ENCODE measurements around the gene BIRC7. TPM values are rescaled to one million over a fixed set of nuclear protein-coding genes. Genes with fewer than 3 reads are reported as not detected.

BIRC7 gene
- total RNA-seq, 1 experiment from 2014 or later, result 0.17 TPM

DNA sequence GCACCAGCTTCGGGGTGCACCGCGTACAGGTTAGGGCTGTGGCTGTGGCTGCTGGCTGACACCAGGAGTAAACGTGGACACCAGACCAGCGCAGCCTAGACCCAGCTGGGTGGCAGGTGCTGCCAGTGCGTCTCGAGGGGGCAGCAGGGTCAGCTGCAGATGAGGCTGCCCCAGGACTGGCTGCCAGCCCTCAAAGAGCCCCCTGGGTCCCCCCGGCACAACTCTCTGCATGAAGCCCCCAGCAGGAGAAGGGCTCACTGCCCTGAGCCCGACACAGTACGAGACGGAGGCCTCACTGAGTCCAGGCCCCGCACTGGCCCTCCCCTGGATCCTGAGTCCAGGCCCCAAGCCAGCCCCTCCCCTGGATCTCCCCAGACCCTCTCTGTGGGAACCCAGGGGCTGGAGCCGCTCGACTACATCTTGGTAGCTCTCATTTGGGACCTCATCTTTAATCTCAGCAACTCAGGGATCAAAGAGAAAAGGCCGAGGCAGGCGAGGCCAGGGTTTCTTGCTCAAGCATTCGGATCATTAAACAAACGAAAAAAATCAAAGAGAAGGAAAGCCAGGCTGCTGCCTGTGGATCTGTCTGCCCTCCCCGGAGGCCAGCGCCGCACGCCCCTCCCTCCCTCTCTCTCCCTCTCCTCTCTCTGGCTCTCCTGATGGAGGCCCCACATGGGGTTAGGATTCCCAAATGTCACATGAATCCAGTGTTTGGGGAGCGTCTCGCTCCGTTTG lies 25.5 kb downstream of the BIRC7 start (continued):
- TF ChIP-seq USF2 (CRISPR knock-in tag; IDR thresholded peaks at IDR 0.05), result no peak

GRCh38 chr20:63261795-63262528 lies 26.3 kb downstream of the BIRC7 start:
- Mint-ChIP-seq H3K27ac (no peak overlapping the region), H3K4me3 (no peak overlapping the region), H3K27me3 (ENCODE audit: low read depth) (peaks cover 3% of the 10 kb centered on the region), H3K4me1 (peaks cover 6% of the 10 kb centered on the region), H3K9me3 (no peaks in the 10 kb centered on the region), H3K36me3 (no peaks in the 10 kb centered on the region)
- ChIA-PET CTCF (interaction anchor here (1.5 kb wide), 1 partner anchor 10 kb away, joined by 5 read pairs; no protein-coding TSS in a partner anchor), POLR2A (no interaction called here)
- no peak for ATAC-seq
- TF ChIP-seq ZNF121 (CRISPR knock-in tag; IDR thresholded peaks at IDR 0.05) (no peak), STAT6 (CRISPR knock-in tag; conservative IDR thresholded peaks at IDR 0.05; ENCODE audit: low read depth) (no peak), ZNF263 (CRISPR knock-in tag; IDR thresholded peaks at IDR 0.05; ENCODE audit: low read depth) (0 out of 2 replicates have a peak, but pooled peaks have one; percentile 19)
- DNase-seq (ENCODE audit: low spot score), result no peak

GRCh38 chr20:63262836-63263235 lies 27.1 kb downstream of the BIRC7 start:
- H3K4me3 Mint-ChIP-seq, result no peak overlapping the region
- CTCF ChIA-PET, result interaction anchor here (0.9 kb wide), 1 partner anchor 32 kb away, joined by 3 read pairs; no protein-coding TSS in a partner anchor
- peaks cover 6% of the 10 kb centered on the region for H3K4me1 Mint-ChIP-seq
- DNase-seq (ENCODE audit: low spot score) (no peak), ATAC-seq (no peak)
- H3K36me3 Mint-ChIP-seq, result no peaks in the 10 kb centered on the region
- H3K27ac Mint-ChIP-seq, result no peak overlapping the region
- H3K27me3 Mint-ChIP-seq (ENCODE audit: low read depth), result no peaks in the 10 kb centered on the region; the same call in 1 of the 2 replicates
- H3K9me3 Mint-ChIP-seq, result no peaks in the 10 kb centered on the region
- POLR2A ChIA-PET, result no interaction called here
- TF ChIP-seq AR (CRISPR knock-in tag; IDR thresholded peaks at IDR 0.05) (no peak), E2F4 (CRISPR knock-in tag; IDR thresholded peaks at IDR 0.05; ENCODE audit: borderline replicate concordance, low read depth) (no peak), ZNF396 (CRISPR knock-in tag; IDR thresholded peaks at IDR 0.05; ENCODE audit: borderline replicate concordance) (no peak), MYBL2 (CRISPR knock-in tag; IDR thresholded peaks at IDR 0.05) (no peak), GABPB1 (CRISPR knock-in tag; IDR thresholded peaks at IDR 0.05) (no peak), ARID4B (CRISPR knock-in tag; IDR thresholded peaks at IDR 0.05; ENCODE audit: borderline replicate concordance) (no peak), NR3C1 (CRISPR knock-in tag; conservative IDR thresholded peaks at IDR 0.05; ENCODE audit: low read depth) (no peak), FOXP1 (CRISPR knock-in tag; IDR thresholded peaks at IDR 0.05; ENCODE audit: borderline replicate concordance) (no peak)
- TF ChIP-seq, protein P1, sequence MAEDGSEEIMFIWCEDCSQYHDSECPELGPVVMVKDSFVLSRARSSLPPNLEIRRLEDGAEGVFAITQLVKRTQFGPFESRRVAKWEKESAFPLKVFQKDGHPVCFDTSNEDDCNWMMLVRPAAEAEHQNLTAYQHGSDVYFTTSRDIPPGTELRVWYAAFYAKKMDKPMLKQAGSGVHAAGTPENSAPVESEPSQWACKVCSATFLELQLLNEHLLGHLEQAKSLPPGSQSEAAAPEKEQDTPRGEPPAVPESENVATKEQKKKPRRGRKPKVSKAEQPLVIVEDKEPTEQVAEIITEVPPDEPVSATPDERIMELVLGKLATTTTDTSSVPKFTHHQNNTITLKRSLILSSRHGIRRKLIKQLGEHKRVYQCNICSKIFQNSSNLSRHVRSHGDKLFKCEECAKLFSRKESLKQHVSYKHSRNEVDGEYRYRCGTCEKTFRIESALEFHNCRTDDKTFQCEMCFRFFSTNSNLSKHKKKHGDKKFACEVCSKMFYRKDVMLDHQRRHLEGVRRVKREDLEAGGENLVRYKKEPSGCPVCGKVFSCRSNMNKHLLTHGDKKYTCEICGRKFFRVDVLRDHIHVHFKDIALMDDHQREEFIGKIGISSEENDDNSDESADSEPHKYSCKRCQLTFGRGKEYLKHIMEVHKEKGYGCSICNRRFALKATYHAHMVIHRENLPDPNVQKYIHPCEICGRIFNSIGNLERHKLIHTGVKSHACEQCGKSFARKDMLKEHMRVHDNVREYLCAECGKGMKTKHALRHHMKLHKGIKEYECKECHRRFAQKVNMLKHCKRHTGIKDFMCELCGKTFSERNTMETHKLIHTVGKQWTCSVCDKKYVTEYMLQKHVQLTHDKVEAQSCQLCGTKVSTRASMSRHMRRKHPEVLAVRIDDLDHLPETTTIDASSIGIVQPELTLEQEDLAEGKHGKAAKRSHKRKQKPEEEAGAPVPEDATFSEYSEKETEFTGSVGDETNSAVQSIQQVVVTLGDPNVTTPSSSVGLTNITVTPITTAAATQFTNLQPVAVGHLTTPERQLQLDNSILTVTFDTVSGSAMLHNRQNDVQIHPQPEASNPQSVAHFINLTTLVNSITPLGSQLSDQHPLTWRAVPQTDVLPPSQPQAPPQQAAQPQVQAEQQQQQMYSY (CRISPR knock-in tag; IDR thresholded peaks at IDR 0.05), result no peak

Measured in WTC11 (cell line).